Neuronal stem cell (in vitro differentiated cells): Measurements from ENCODE around the gene TSNAXIP1.

ENCODE experiments used
- DNase-seq: peaks from one replicate; pipeline ENCODE4 v3.0.0-alpha.2; 2013; ENCODE audit warnings: low spot score
- H2AFZ ChIP-seq: one replicate; pipeline ENCODE4 v1.6.1; 2013; ENCODE audit warnings: mild to moderate bottlenecking, low read length, inconsistent platforms
- H2AK5ac ChIP-seq: 2 replicates; pipeline ENCODE4 v1.6.1; 2013; ENCODE audit warnings: low read depth, mild to moderate bottlenecking, inconsistent platforms, low read length, moderate library complexity, mixed read lengths
- H2BK120ac ChIP-seq: 2 replicates; pipeline ENCODE4 v1.6.1; 2013; ENCODE audit warnings: low read depth, mild to moderate bottlenecking, inconsistent platforms, low read length, moderate library complexity, mixed read lengths
- H2BK12ac ChIP-seq: one replicate; pipeline ENCODE4 v1.6.1; 2013; ENCODE audit warnings: low read length, inconsistent platforms
- H2BK15ac ChIP-seq: 2 replicates; pipeline ENCODE4 v1.6.1; 2013; ENCODE audit warnings: mild to moderate bottlenecking, low read length, inconsistent platforms, mixed read lengths
- H2BK5ac ChIP-seq: one replicate; pipeline ENCODE4 v1.6.1; 2013; ENCODE audit warnings: inconsistent platforms, mild to moderate bottlenecking, low read length, moderate library complexity
- H3K14ac ChIP-seq: one replicate; pipeline ENCODE4 v1.6.1; 2013; ENCODE audit warnings: low read length, inconsistent platforms
- H3K18ac ChIP-seq: 2 replicates; pipeline ENCODE4 v1.6.1; 2013; ENCODE audit warnings: low read length, inconsistent platforms
- H3K23ac ChIP-seq: 2 replicates; pipeline ENCODE4 v1.6.1; 2013; ENCODE audit warnings: low read depth, mild to moderate bottlenecking, mixed read lengths, low read length, inconsistent platforms; ENCODE audit not compliant: poor library complexity
- H3K27ac ChIP-seq: replicated peaks from 3 replicates; pipeline ENCODE4 v1.5.1; 2013; ENCODE audit warnings: low read length, inconsistent platforms
- H3K27me3 ChIP-seq, 3 experiments: 2 replicates each; pipeline ENCODE4 v1.6.1; 2013; ENCODE audit warnings: low read length in 3 of 3, mild to moderate bottlenecking in 2 of 3, inconsistent platforms in 1 of 3, low read depth in 1 of 3, mixed read lengths in 1 of 3, moderate library complexity in 1 of 3; ENCODE audit not compliant: control insufficient read depth in 3 of 3, insufficient read depth in 3 of 3
- H3K36me3 ChIP-seq, 2 donors: replicated peaks in 1 of 2; 2 replicates each; pipeline ENCODE4 v1.6.1; 2013; ENCODE audit warnings: low read length in 2 of 2; ENCODE audit not compliant: control insufficient read depth in 2 of 2, insufficient read depth in 2 of 2
- H3K4ac ChIP-seq: 2 replicates; pipeline ENCODE4 v1.6.1; 2013; ENCODE audit warnings: inconsistent platforms, mild to moderate bottlenecking, low read length, moderate library complexity
- H3K4me1 ChIP-seq, 2 donors: 1 replicate in 1 of 2; 2 replicates in 1 of 2; pipeline ENCODE4 v1.6.1; 2013; ENCODE audit warnings: low read length in 2 of 2, low read depth in 1 of 2; ENCODE audit not compliant: control insufficient read depth in 2 of 2, insufficient read depth in 1 of 2
- H3K4me2 ChIP-seq: one replicate; pipeline ENCODE4 v1.6.1; 2013; ENCODE audit warnings: mild to moderate bottlenecking, low read length, inconsistent platforms; ENCODE audit not compliant: insufficient read depth, poor library complexity, severe bottlenecking
- H3K4me3 ChIP-seq, 2 donors: 2 replicates each; pipeline ENCODE4 v1.5.1; 2013; ENCODE audit warnings: low read length in 2 of 2, mild to moderate bottlenecking in 2 of 2, inconsistent platforms in 1 of 2, moderate library complexity in 1 of 2
- H3K79me1 ChIP-seq: one replicate; pipeline ENCODE4 v1.6.1; 2013; ENCODE audit warnings: low read depth, mild to moderate bottlenecking, inconsistent platforms, low read length, moderate library complexity
- H3K9ac ChIP-seq: one replicate; pipeline ENCODE4 v1.6.1; 2013; ENCODE audit warnings: mild to moderate bottlenecking, low read depth, low read length, inconsistent platforms; ENCODE audit not compliant: poor library complexity
- H3K9me3 ChIP-seq, 2 donors: replicated peaks in 1 of 2; 2 replicates each; pipeline versions ENCODE3 to v1.6.1; 2013; ENCODE audit warnings: low read length in 2 of 2, mild to moderate bottlenecking in 2 of 2, inconsistent platforms in 1 of 2, low read depth in 1 of 2, mixed read lengths in 1 of 2, moderate library complexity in 1 of 2; ENCODE audit not compliant: control insufficient read depth in 2 of 2, insufficient read depth in 1 of 2
- H4K8ac ChIP-seq: one replicate; pipeline ENCODE4 v1.6.1; 2013; ENCODE audit warnings: low read depth, mild to moderate bottlenecking, inconsistent platforms, low read length, moderate library complexity
- H4K91ac ChIP-seq: one replicate; pipeline ENCODE4 v1.6.1; 2013; ENCODE audit warnings: low read length, low read depth, mild to moderate bottlenecking, inconsistent platforms; ENCODE audit not compliant: poor library complexity
- WGBS, 2 donors: extraction: QIAGEN DNeasy Blood & Tissue Kit; methylation state at CpG; one replicate each; pipeline ENCODE4 v1.1.7; 2013; ENCODE audit warnings: missing lambda C conversion rate in 2 of 2, mixed read lengths in 1 of 2; ENCODE audit not compliant: insufficient read length in 2 of 2, insufficient replicate concordance in 1 of 2; ENCODE audit errors: extremely low coverage in 2 of 2; 5-methylcytosine and 5-hydroxymethylcytosine counted together

Gene TSNAXIP1

GRCh38 chr16:67763066-67763465 is 43.6 kb upstream of the TSNAXIP1 start:
- Histone ChIP-seq H3K14ac (no peak overlapping the region), H3K27me3 (no peaks in the 10 kb centered on the region)
- WGBS, 2 donors: no CpG with 5 or more reads among the region's 5 CpGs

GRCh38 chr16:67764158-67764667 is 42.5 kb upstream of the TSNAXIP1 start:
- no peak overlapping the region for H2BK15ac ChIP-seq
- peaks cover 0 to 7% of the 10 kb centered on the region in 2 donors for H3K4me1 ChIP-seq
- H2BK120ac ChIP-seq: no peak overlapping the region
- H3K9ac ChIP-seq: no peak overlapping the region
- no peak overlapping the region for H3K23ac ChIP-seq
- H2AFZ ChIP-seq: no peak overlapping the region
- H3K79me1 ChIP-seq: peaks cover 4% of the 10 kb centered on the region
- H3K4ac ChIP-seq: no peak overlapping the region
- no peaks in the 10 kb centered on the region for H3K27me3 ChIP-seq
- DNase-seq: no peak
- H2AK5ac ChIP-seq: no peak overlapping the region
- H3K27ac ChIP-seq: no peak overlapping the region
- no peak overlapping the region for H2BK5ac ChIP-seq
- no peak overlapping the region for H4K8ac ChIP-seq
- no peak overlapping the region for H3K4me2 ChIP-seq
- H3K9me3 ChIP-seq: no peaks in the 10 kb centered on the region
- no peak overlapping the region for H4K91ac ChIP-seq
- no peak overlapping the region for H3K14ac ChIP-seq
- no peak overlapping the region for H2BK12ac ChIP-seq
- no peak overlapping the region for H3K18ac ChIP-seq
- WGBS, 2 donors: no CpG with 5 or more reads among the region's 7 CpGs
- H3K4me3 ChIP-seq: no peak overlapping the region
- peaks cover 4 to 39% of the 10 kb centered on the region in 2 donors for H3K36me3 ChIP-seq

More at GRCh38 chr16:67763066-67763465, 43.6 kb upstream of the TSNAXIP1 start:
- Histone ChIP-seq H4K8ac (no peak overlapping the region), H3K23ac (no peak overlapping the region), H3K79me1 (peaks cover 4% of the 10 kb centered on the region), H2BK5ac (no peak overlapping the region), H3K4ac (no peak overlapping the region), H2BK12ac (no peak overlapping the region), H3K4me1 (peaks cover 0 to 7% of the 10 kb centered on the region in 2 donors), H2BK120ac (no peak overlapping the region), H2AK5ac (no peak overlapping the region), H3K27ac (no peak overlapping the region), H3K4me3 (peak overlapping the region in 1 of 2 donors; percentile 5), H3K4me2 (no peak overlapping the region), H3K36me3 (peaks cover 4 to 44% of the 10 kb centered on the region in 2 donors), H3K18ac (no peak overlapping the region), H3K9me3 (no peaks in the 10 kb centered on the region), H2AFZ (no peak overlapping the region), H2BK15ac (no peak overlapping the region), H4K91ac (no peak overlapping the region), H3K9ac (no peak overlapping the region)
- no peak for DNase-seq

GRCh38 chr16:67766291-67766690 is 40.4 kb upstream of the TSNAXIP1 start:
- Histone ChIP-seq H3K79me1 (peaks cover 4% of the 10 kb centered on the region), H3K27me3 (no peaks in the 10 kb centered on the region), H2AK5ac (no peak overlapping the region), H2BK15ac (no peak overlapping the region), H4K8ac (no peak overlapping the region), H3K4me2 (no peak overlapping the region), H3K36me3 (peaks cover 5 to 40% of the 10 kb centered on the region in 2 donors), H3K14ac (no peak overlapping the region), H3K9ac (no peak overlapping the region), H3K23ac (no peak overlapping the region), H3K27ac (no peak overlapping the region), H2BK12ac (no peak overlapping the region), H2AFZ (no peak overlapping the region), H4K91ac (no peak overlapping the region), H3K18ac (no peak overlapping the region), H3K4me1 (peaks cover 0 to 7% of the 10 kb centered on the region in 2 donors), H3K4me3 (no peak overlapping the region), H2BK5ac (no peak overlapping the region), H2BK120ac (no peak overlapping the region), H3K4ac (no peak overlapping the region), H3K9me3 (no peaks in the 10 kb centered on the region)
- no CpG with 5 or more reads among the region's 4 CpGs for WGBS, 2 donors
- DNase-seq: no peak

- Histone ChIP-seq H2BK120ac (no peak overlapping the region), H3K23ac (no peak overlapping the region), H3K4me3 (no peak overlapping the region), H3K4me2 (no peak overlapping the region), H3K14ac (no peak overlapping the region), H3K4ac (no peak overlapping the region), H4K91ac (no peak overlapping the region), H2AFZ (no peak overlapping the region), H3K9ac (no peak overlapping the region), H3K36me3 (peaks cover 5 to 41% of the 10 kb centered on the region in 2 donors), H3K79me1 (peaks cover 2% of the 10 kb centered on the region), H3K18ac (no peak overlapping the region), H4K8ac (no peak overlapping the region), H2AK5ac (no peak overlapping the region), H2BK15ac (no peak overlapping the region), H3K4me1 (peaks cover 0 to 7% of the 10 kb centered on the region in 2 donors), H2BK12ac (no peak overlapping the region), H3K27ac (no peak overlapping the region), H3K27me3 (no peaks in the 10 kb centered on the region), H2BK5ac (no peak overlapping the region), H3K9me3 (no peaks in the 10 kb centered on the region)
- WGBS, 2 donors: no CpG with 5 or more reads among the region's 7 CpGs
- no peak for DNase-seq
Observed at GRCh38 chr16:67767953-67768352, 38.7 kb upstream of the TSNAXIP1 start.
